ENCODE data around the gene CBFA2T2.

- TF ChIP-seq CTCF (conservative IDR thresholded peaks at IDR 0.05 in 1 of 2, IDR thresholded peaks at IDR 0.05 in 1 of 2; ENCODE audit: extremely low read depth in 1 of 2, insufficient read depth in 1 of 2, low read depth in 1 of 2, low read length in 2 of 2): no peak
- TF ChIP-seq EZH2 (IDR thresholded peaks at IDR 0.05; ENCODE audit: borderline replicate concordance, low read length): no peak
Observed at GRCh38 chr20:33660035-33660684, 170.3 kb downstream of the CBFA2T2 start.
